Measurements from ENCODE around the gene EPB41L1.

EPB41L1 gene

GRCh38 chr20:36279362-36279761, 124.8 kb downstream of the EPB41L1 start:
- no peak for DNase-seq (ENCODE audit: extremely low spot score)
- CTCF ChIA-PET: interaction anchor here (0.7 kb wide), 1 partner anchor 67 kb away, joined by 3 read pairs; no protein-coding TSS in a partner anchor
- POLR2A ChIA-PET: no interaction called here

DNA sequence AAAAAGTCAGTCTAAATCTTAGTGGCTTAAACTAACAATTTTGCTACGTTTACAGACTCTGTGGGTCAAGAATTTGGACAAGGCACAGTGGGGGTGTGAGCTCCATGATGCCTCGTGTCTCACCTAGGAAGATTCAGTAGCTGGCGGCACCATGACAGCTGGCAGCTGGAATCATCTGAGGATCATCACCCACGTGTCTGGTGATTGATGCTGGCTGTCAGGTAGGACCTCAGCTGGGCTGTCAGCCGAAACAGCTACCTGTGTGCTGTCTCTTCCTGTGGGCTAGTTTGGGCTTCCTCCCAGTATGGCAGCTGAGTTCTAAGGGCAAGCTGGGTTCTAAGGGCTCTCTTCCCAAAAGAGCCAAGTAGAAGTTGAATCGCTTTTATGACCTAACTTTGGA, 125.2 kb downstream of the EPB41L1 start:
- ChIA-PET POLR2A (no interaction called here), CTCF (interaction anchor here (0.7 kb wide), 1 partner anchor 67 kb away, joined by 3 read pairs; no protein-coding TSS in a partner anchor)
- TF ChIP-seq NFRKB (IDR thresholded peaks at IDR 0.05): no peak
- TF ChIP-seq PKNOX1 (IDR thresholded peaks at IDR 0.05): no peak
- TF ChIP-seq L3MBTL2 (conservative IDR thresholded peaks at IDR 0.05): no peak
- no peak for TF ChIP-seq FOXM1 (IDR thresholded peaks at IDR 0.05; ENCODE audit: borderline replicate concordance)
- TF ChIP-seq HDGF (IDR thresholded peaks at IDR 0.05; ENCODE audit: borderline replicate concordance): no peak
- TF ChIP-seq TARDBP (IDR thresholded peaks at IDR 0.05): no peak
- TF ChIP-seq CTBP1 (IDR thresholded peaks at IDR 0.05; ENCODE audit: borderline replicate concordance): no peak
- TF ChIP-seq FOXK2 (IDR thresholded peaks at IDR 0.05): no peak
- no peak for TF ChIP-seq BHLHE40 (IDR thresholded peaks at IDR 0.05; ENCODE audit: borderline replicate concordance)
- TF ChIP-seq SUZ12 (IDR thresholded peaks at IDR 0.05): no peak
- no peak for TF ChIP-seq ZNF384 (IDR thresholded peaks at IDR 0.05)
- TF ChIP-seq LEF1 (IDR thresholded peaks at IDR 0.05; ENCODE audit: borderline replicate concordance): no peak
- no peak for TF ChIP-seq FOXA1 (IDR thresholded peaks at IDR 0.05)
- TF ChIP-seq ELF4 (IDR thresholded peaks at IDR 0.05): no peak
- no peak for TF ChIP-seq ARNT (IDR thresholded peaks at IDR 0.05)
- no peak for TF ChIP-seq SP1 (IDR thresholded peaks at IDR 0.05)
- DNase-seq (ENCODE audit: extremely low spot score): no peak

More at GRCh38 chr20:36279362-36279761, 124.8 kb downstream of the EPB41L1 start:
- TF ChIP-seq TARDBP (IDR thresholded peaks at IDR 0.05) (no peak), NFRKB (IDR thresholded peaks at IDR 0.05) (no peak), FOXM1 (IDR thresholded peaks at IDR 0.05; ENCODE audit: borderline replicate concordance) (no peak), BHLHE40 (IDR thresholded peaks at IDR 0.05; ENCODE audit: borderline replicate concordance) (no peak), SUZ12 (IDR thresholded peaks at IDR 0.05) (no peak), FOXK2 (IDR thresholded peaks at IDR 0.05) (no peak), ELF4 (IDR thresholded peaks at IDR 0.05) (no peak), L3MBTL2 (conservative IDR thresholded peaks at IDR 0.05) (no peak), FOXA1 (IDR thresholded peaks at IDR 0.05) (no peak), PKNOX1 (IDR thresholded peaks at IDR 0.05) (no peak), SP1 (IDR thresholded peaks at IDR 0.05) (no peak), ZNF384 (IDR thresholded peaks at IDR 0.05) (no peak), HDGF (IDR thresholded peaks at IDR 0.05; ENCODE audit: borderline replicate concordance) (no peak), CTBP1 (IDR thresholded peaks at IDR 0.05; ENCODE audit: borderline replicate concordance) (no peak), ARNT (IDR thresholded peaks at IDR 0.05) (no peak), LEF1 (IDR thresholded peaks at IDR 0.05; ENCODE audit: borderline replicate concordance) (no peak)

GRCh38 chr20:36281785-36282380, 127.3 kb downstream of the EPB41L1 start:
- POLR2A ChIA-PET: no interaction called here
- no peak for DNase-seq (ENCODE audit: extremely low spot score)
- CTCF ChIA-PET: interaction anchor here (0.9 kb wide), 1 partner anchor 10 kb away, joined by 3 read pairs; no protein-coding TSS in a partner anchor
- TF ChIP-seq PKNOX1 (IDR thresholded peaks at IDR 0.05) (no peak), ZNF384 (IDR thresholded peaks at IDR 0.05) (no peak), FOXK2 (IDR thresholded peaks at IDR 0.05) (no peak), FOXA1 (IDR thresholded peaks at IDR 0.05) (no peak), LEF1 (IDR thresholded peaks at IDR 0.05; ENCODE audit: borderline replicate concordance) (no peak), NFRKB (IDR thresholded peaks at IDR 0.05) (no peak), SP1 (IDR thresholded peaks at IDR 0.05) (no peak), CTBP1 (IDR thresholded peaks at IDR 0.05; ENCODE audit: borderline replicate concordance) (no peak), HDGF (IDR thresholded peaks at IDR 0.05; ENCODE audit: borderline replicate concordance) (no peak), ARNT (IDR thresholded peaks at IDR 0.05) (no peak), SUZ12 (IDR thresholded peaks at IDR 0.05) (no peak), FOXM1 (IDR thresholded peaks at IDR 0.05; ENCODE audit: borderline replicate concordance) (no peak), TARDBP (IDR thresholded peaks at IDR 0.05) (no peak)
